Erythroblast (primary cell): Measurements from ENCODE around the gene SIK3.

ENCODE experiments used
- GATA1 ChIP-seq: IDR thresholded peaks from 2 replicates; pipeline ENCODE4 v1.6.1; 2011; ENCODE audit warnings: low read depth, mild to moderate bottlenecking, control low read depth, low read length, moderate library complexity
- POLR2A ChIP-seq: IDR thresholded peaks from 2 replicates; pipeline ENCODE4 v1.6.1; 2011; ENCODE audit warnings: mild to moderate bottlenecking, low read length

GRCh38 chr11:116814502-116814901, 283.7 kb downstream of the SIK3 start:
- TF ChIP-seq POLR2A (no peak), GATA1 (no peak)
